Measurements from ENCODE around the gene PTPRH.

Gene PTPRH

GRCh38 chr19:55132453-55133129 lies 76.7 kb downstream of the PTPRH start:
- DNase-seq (ENCODE audit: low read depth): no peak

- DNase-seq (ENCODE audit: low read depth): no peak
Measured at GRCh38 chr19:55131421-55131820, 77.9 kb downstream of the PTPRH start.
